GM12874 (cell line): ENCODE measurements around the gene PLEKHM3.

ENCODE experiments used
- TF ChIP-seq, protein P1 (sequence below): IDR thresholded peaks from 2 replicates; pipeline ENCODE4 v1.5.1; 2011; ENCODE audit warnings: low read depth, mild to moderate bottlenecking, control low read depth, low read length, moderate library complexity; ENCODE audit not compliant: insufficient read depth

Gene PLEKHM3

GRCh38 chr2:207855591-207855990 is 169.7 kb downstream of the PLEKHM3 start:
- TF ChIP-seq, protein P1, sequence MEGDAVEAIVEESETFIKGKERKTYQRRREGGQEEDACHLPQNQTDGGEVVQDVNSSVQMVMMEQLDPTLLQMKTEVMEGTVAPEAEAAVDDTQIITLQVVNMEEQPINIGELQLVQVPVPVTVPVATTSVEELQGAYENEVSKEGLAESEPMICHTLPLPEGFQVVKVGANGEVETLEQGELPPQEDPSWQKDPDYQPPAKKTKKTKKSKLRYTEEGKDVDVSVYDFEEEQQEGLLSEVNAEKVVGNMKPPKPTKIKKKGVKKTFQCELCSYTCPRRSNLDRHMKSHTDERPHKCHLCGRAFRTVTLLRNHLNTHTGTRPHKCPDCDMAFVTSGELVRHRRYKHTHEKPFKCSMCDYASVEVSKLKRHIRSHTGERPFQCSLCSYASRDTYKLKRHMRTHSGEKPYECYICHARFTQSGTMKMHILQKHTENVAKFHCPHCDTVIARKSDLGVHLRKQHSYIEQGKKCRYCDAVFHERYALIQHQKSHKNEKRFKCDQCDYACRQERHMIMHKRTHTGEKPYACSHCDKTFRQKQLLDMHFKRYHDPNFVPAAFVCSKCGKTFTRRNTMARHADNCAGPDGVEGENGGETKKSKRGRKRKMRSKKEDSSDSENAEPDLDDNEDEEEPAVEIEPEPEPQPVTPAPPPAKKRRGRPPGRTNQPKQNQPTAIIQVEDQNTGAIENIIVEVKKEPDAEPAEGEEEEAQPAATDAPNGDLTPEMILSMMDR = no peak

DNA sequence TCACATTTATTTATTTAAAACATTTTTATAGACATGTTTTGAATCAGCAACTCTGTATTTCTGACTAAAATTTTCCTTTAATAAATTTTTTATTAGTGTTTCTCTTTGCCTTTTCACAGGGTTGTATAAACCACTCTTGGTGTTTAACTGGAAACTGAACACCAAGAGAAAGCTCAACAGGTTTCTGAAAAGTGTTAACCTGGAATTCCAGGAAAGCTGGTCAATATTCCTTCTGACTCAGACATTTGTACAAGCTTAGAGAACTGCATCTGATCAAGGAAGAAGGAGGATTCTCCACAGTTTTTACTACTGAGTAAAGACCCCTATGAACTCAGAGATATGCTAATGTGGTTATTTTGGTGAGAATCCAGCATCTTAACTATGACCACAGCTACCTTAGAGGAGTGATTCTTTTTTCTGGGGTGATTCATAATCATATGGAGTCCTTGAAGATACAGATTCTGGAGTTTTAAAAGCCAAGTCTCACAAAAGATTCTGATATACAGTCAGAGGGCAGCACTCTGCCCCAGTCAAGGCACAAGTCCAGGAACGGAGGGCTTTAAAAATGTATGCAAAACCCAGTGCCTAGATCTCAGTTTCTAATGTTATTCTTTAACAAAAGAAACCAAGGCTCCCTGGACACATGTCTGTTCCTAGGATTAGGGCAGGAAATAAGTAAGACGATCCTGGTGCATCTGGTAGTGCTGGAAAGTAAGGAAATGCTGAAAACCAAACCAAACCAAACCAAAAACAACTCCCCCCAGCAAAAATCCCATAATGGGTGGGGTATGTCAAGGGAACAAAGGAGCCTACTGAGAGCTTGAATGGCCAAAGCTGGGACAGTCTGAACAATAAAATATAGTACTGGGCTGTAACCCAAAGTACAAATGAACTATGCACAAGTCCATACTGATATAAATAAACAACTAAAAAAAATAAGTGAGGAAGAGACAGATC is 170.6 kb downstream of the PLEKHM3 start:
- TF ChIP-seq, protein P1 = no peak

GRCh38 chr2:207852791-207853190 is 172.5 kb downstream of the PLEKHM3 start:
- TF ChIP-seq, protein P1 = no peak

DNA sequence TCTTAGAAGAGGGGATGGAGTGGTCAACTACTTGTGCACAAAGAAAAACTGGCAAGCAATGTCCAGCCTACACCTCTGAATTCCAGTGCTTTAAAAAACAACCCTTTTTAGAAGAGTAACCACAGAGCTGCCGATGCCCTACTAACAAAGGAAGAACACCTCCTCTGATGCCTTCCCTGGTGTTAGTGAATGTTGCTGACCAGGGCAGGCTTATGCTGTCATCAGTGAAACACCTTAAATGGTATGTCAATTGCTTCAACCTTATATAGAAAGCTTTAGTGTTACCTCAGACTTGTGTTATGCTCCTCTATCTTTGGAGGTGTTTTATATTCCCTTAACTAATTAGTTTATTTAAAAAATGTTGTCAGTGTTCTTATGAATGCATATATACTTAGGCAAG is 175.9 kb downstream of the PLEKHM3 start:
- TF ChIP-seq, protein P1 = no peak

- TF ChIP-seq, protein P1 = no peak
These were observed 176.8 kb downstream of the PLEKHM3 start for GRCh38 chr2:207848545-207848928.

GRCh38 chr2:207847807-207848544 is 177.4 kb downstream of the PLEKHM3 start:
- TF ChIP-seq, protein P1 = no peak

- TF ChIP-seq, protein P1 = no peak
These were observed 178.1 kb downstream of the PLEKHM3 start for GRCh38 chr2:207847098-207847806.
